SU-DHL-6 (cell line): ENCODE measurements around the gene SUPT4H1.

ENCODE experiments used
- H2AFZ ChIP-seq: fragments of 200-600 bp; sonication (generic); 2 replicates; pipeline ENCODE4 v1.6.1; 2014; ENCODE audit warnings: low read depth, mild to moderate bottlenecking, moderate library complexity, mixed read lengths, antibody characterized with exemption, low read length; ENCODE audit not compliant: severe bottlenecking
- H3F3A ChIP-seq: fragments of 200-600 bp; shearing (Covaris generic); 2 replicates; pipeline ENCODE4 v1.6.0; 2016; ENCODE audit warnings: antibody characterized with exemption, mild to moderate bottlenecking; ENCODE audit not compliant: insufficient read depth
- H3K27ac ChIP-seq: fragments of 200-600 bp; sonication (generic); 2 replicates; pipeline ENCODE4 v1.5.1; 2016; ENCODE audit warnings: low read depth, mild to moderate bottlenecking, low read length, moderate library complexity, mixed read lengths
- H3K27me3 ChIP-seq: fragments of 200-600 bp; sonication (generic), shearing (Covaris generic); 2 replicates; pipeline ENCODE4 v1.6.0; 2014; ENCODE audit warnings: mild to moderate bottlenecking, low read length
- H3K36me3 ChIP-seq: fragments of 200-600 bp; sonication (generic); 2 replicates; pipeline ENCODE4 v1.6.1; 2014; ENCODE audit warnings: mild to moderate bottlenecking, low read length, mixed read lengths
- H3K4me2 ChIP-seq: fragments of 300-600, 200-600 bp; shearing (Covaris generic), sonication (generic); 2 replicates; pipeline ENCODE4 v1.6.0; 2014; ENCODE audit warnings: low read length, low read depth, mild to moderate bottlenecking; ENCODE audit not compliant: poor library complexity, severe bottlenecking
- H3K4me3 ChIP-seq: fragments of 200-600 bp; sonication (generic); 2 replicates; pipeline ENCODE4 v1.5.1; 2014; ENCODE audit warnings: antibody characterized with exemption, low read length, mild to moderate bottlenecking, mixed read lengths; ENCODE audit not compliant: insufficient read depth, poor library complexity, severe bottlenecking
- H3K79me2 ChIP-seq: fragments of 200-600 bp; sonication (generic); 2 replicates; pipeline ENCODE4 v1.6.1; 2014; ENCODE audit warnings: mild to moderate bottlenecking, low read length, moderate library complexity; ENCODE audit not compliant: insufficient read depth
- H3K9ac ChIP-seq: fragments of 200-600 bp; sonication (generic); 2 replicates; pipeline ENCODE4 v1.7.0; 2014; ENCODE audit warnings: mild to moderate bottlenecking, low read length
- H3K9me2 ChIP-seq: fragments of 200-600 bp; sonication (generic); replicated peaks from 2 replicates; pipeline ENCODE4 v1.6.1; 2014; ENCODE audit warnings: low read length; ENCODE audit not compliant: insufficient read depth
- H3K9me3 ChIP-seq: fragments of 200-600 bp; sonication (generic); 2 replicates; pipeline ENCODE4 v1.6.1; 2014; ENCODE audit warnings: low read length, mixed read lengths; ENCODE audit not compliant: insufficient read depth
- H4K20me1 ChIP-seq: fragments of 200-600 bp; sonication (generic); 2 replicates; pipeline ENCODE4 v1.6.1; 2014; ENCODE audit warnings: low read depth, mild to moderate bottlenecking, antibody characterized with exemption, low read length, moderate library complexity, mixed read lengths
- CTCF ChIP-seq: fragments of 200-600 bp; sonication (generic); IDR thresholded peaks from one replicate; pipeline ENCODE4 v1.5.1; 2017; ENCODE audit warnings: antibody characterized with exemption, mild to moderate bottlenecking, low read length, moderate library complexity; ENCODE audit not compliant: insufficient read depth, poor library complexity, severe bottlenecking
- EZH2phosphoT487 ChIP-seq: fragments of 200-600 bp; sonication (generic), shearing (Covaris generic); conservative IDR thresholded peaks from 2 replicates; pipeline ENCODE4 v1.6.1; 2018; ENCODE audit warnings: mild to moderate bottlenecking, antibody characterized with exemption, low read length, moderate library complexity, mixed read lengths

SUPT4H1 gene

DNA sequence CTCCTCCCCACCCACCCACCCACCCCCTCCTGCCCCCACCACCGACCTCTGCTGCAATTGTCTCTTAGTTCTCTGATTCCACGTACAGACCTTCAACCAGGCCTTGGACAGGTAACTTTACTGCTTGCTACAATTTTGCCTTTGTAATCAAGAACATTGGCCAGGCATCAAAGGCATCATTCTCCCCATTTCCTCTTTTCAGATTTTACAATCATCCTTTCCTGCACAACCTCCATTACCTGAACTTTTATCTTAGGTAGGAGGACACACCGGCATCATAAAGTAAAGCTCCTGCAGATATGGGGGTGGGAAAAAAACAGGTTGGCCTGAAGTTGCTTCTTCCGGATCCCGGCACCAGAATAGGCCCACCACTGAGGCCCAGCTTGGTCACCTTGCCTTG is 25.7 kb upstream of the SUPT4H1 start:
- H3K79me2 ChIP-seq = no peaks in the 10 kb centered on the region
- H3K4me2 ChIP-seq = no peak overlapping the region
- TF ChIP-seq CTCF (no peak), EZH2phosphoT487 (no peak)
- H3F3A ChIP-seq = no peaks in the 10 kb centered on the region
- no peaks in the 10 kb centered on the region for H3K9me3 ChIP-seq
- H2AFZ ChIP-seq = no peak overlapping the region
- no peak overlapping the region for H3K27ac ChIP-seq
- H4K20me1 ChIP-seq = no peaks in the 10 kb centered on the region
- H3K27me3 ChIP-seq = no peaks in the 10 kb centered on the region
- H3K9ac ChIP-seq = no peak overlapping the region
- H3K4me3 ChIP-seq = no peak overlapping the region
- no peaks in the 10 kb centered on the region for H3K9me2 ChIP-seq
- H3K36me3 ChIP-seq = no peaks in the 10 kb centered on the region

GRCh38 chr17:58377093-58377601 is 25.1 kb upstream of the SUPT4H1 start:
- no peaks in the 10 kb centered on the region for H3K36me3 ChIP-seq
- H4K20me1 ChIP-seq = no peaks in the 10 kb centered on the region
- H3K4me2 ChIP-seq = no peak overlapping the region
- H3K9me3 ChIP-seq = no peaks in the 10 kb centered on the region
- H2AFZ ChIP-seq = no peak overlapping the region
- no peak overlapping the region for H3K4me3 ChIP-seq
- no peaks in the 10 kb centered on the region for H3K79me2 ChIP-seq
- H3K9ac ChIP-seq = no peak overlapping the region
- H3K9me2 ChIP-seq = no peaks in the 10 kb centered on the region
- no peak for TF ChIP-seq CTCF
- no peak for TF ChIP-seq EZH2phosphoT487
- H3K27me3 ChIP-seq = no peaks in the 10 kb centered on the region
- H3K27ac ChIP-seq = no peak overlapping the region
- no peaks in the 10 kb centered on the region for H3F3A ChIP-seq

DNA sequence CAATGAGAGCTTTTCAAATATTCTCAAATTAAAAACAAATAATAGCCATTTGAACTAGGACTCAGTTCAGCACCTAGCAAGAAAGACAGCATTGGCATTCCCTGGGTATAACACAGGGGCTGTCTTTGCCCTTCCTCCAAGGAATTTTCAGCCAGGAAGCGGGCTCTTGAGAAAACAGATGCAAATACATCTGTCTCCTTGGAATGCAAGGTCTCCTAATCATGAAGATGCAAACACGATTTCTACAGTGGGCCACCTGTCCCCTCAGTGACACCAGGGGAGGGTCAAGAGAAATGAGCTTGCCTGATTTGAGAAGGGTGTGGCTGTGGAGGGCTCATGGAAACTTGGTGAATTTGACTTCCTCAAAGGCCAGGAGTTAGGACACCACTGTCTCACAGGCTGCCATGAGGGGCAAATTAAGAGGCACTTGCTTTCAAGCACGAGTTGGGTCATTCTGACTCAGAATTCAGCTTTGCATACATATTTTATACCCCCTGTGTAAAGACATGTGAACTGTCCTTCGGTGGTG is 24.5 kb upstream of the SUPT4H1 start:
- no peak overlapping the region for H2AFZ ChIP-seq
- no peak overlapping the region for H3K4me3 ChIP-seq
- no peaks in the 10 kb centered on the region for H3F3A ChIP-seq
- no peaks in the 10 kb centered on the region for H3K9me3 ChIP-seq
- no peaks in the 10 kb centered on the region for H3K36me3 ChIP-seq
- H3K79me2 ChIP-seq = no peaks in the 10 kb centered on the region
- no peak overlapping the region for H3K27ac ChIP-seq
- TF ChIP-seq CTCF (no peak), EZH2phosphoT487 (no peak)
- no peak overlapping the region for H3K4me2 ChIP-seq
- no peak overlapping the region for H3K9ac ChIP-seq
- H4K20me1 ChIP-seq = no peaks in the 10 kb centered on the region
- H3K9me2 ChIP-seq = no peaks in the 10 kb centered on the region
- no peaks in the 10 kb centered on the region for H3K27me3 ChIP-seq
